OCI-LY7 (cell line): ENCODE data around the gene CMTM1. TPM values are rescaled to one million over a fixed set of nuclear protein-coding genes. Genes with fewer than 3 reads are reported as not detected.

Source experiments
- BruUV-seq: library from RNA; stranded (reverse); fragments of 400-500 nt; replicated peaks from 2 replicates; lab custom pipeline; 2021; lab: Mats Ljungman, UMichigan
- CTCF ChIA-PET: fragments of 300-600 bp; sonication (Branson Sonifier 250); formaldehyde crosslinking; loops from one replicate; lab custom pipeline; 2022; ENCODE audit warnings: antibody characterized with exemption; ENCODE audit not compliant: unreplicated experiment; lab: Charles Lee
- POLR2A ChIA-PET: fragments of 300-600 bp; sonication (Branson Sonifier 250); formaldehyde crosslinking; loops from one replicate; lab custom pipeline; 2022; ENCODE audit warnings: antibody characterized with exemption; lab: Charles Lee
- DNase-seq: peaks from one replicate; pipeline ENCODE4 v3.0.0-alpha.2; 2015; ENCODE audit warnings: low spot score
- H2AFZ ChIP-seq: fragments of 200-600 bp; sonication (generic), shearing (Covaris generic); 2 replicates; pipeline ENCODE4 v1.6.1; 2014; ENCODE audit warnings: mild to moderate bottlenecking, antibody characterized with exemption, low read length, moderate library complexity
- H3K27ac ChIP-seq: fragments of 200-600 bp; sonication (generic); 2 replicates; pipeline ENCODE4 v1.5.1; 2014; ENCODE audit warnings: mixed run types, low read depth, mild to moderate bottlenecking, moderate library complexity, low read length, inconsistent platforms; ENCODE audit not compliant: poor library complexity, severe bottlenecking
- H3K36me3 ChIP-seq: fragments of 200-600 bp; sonication (generic); 2 replicates; pipeline ENCODE4 v1.6.1; 2014; ENCODE audit warnings: mild to moderate bottlenecking, antibody characterized with exemption, low read length, moderate library complexity, mixed read lengths; ENCODE audit not compliant: insufficient read depth
- H3K4me1 ChIP-seq: fragments of 200-600 bp; sonication (generic); 2 replicates; pipeline ENCODE4 v1.5.1; 2014; ENCODE audit warnings: mild to moderate bottlenecking, low read length; ENCODE audit not compliant: insufficient read depth, poor library complexity, severe bottlenecking
- H3K4me2 ChIP-seq: fragments of 200-600 bp; sonication (generic); 2 replicates; pipeline ENCODE4 v1.6.1; 2014; ENCODE audit warnings: mild to moderate bottlenecking, low read length
- H3K4me3 ChIP-seq: fragments of 200-600 bp; sonication (generic); 2 replicates; pipeline ENCODE4 v1.5.1; 2014; ENCODE audit warnings: mild to moderate bottlenecking, low read depth, low read length; ENCODE audit not compliant: poor library complexity, severe bottlenecking
- H3K79me2 ChIP-seq: fragments of 200-600 bp; sonication (generic); 2 replicates; pipeline ENCODE4 v1.6.1; 2016; ENCODE audit warnings: low read depth, mild to moderate bottlenecking, low read length, moderate library complexity, mixed read lengths; ENCODE audit not compliant: insufficient read depth
- H3K9me2 ChIP-seq: fragments of 200-600 bp; sonication (generic); 2 replicates; pipeline ENCODE4 v1.6.1; 2016; ENCODE audit warnings: mild to moderate bottlenecking, low read length, mixed read lengths; ENCODE audit not compliant: insufficient read depth
- H3K9me3 ChIP-seq: fragments of 200-600 bp; sonication (generic); 2 replicates; pipeline ENCODE4 v1.6.1; 2014; ENCODE audit warnings: mild to moderate bottlenecking, mixed run types, low read length, mixed read lengths
- H4K20me1 ChIP-seq: fragments of 200-600 bp; sonication (generic); 2 replicates; pipeline ENCODE4 v1.6.1; 2014; ENCODE audit warnings: mild to moderate bottlenecking, antibody characterized with exemption, low read length, moderate library complexity, mixed read lengths; ENCODE audit not compliant: insufficient read depth
- CTCF ChIP-seq: fragments of 200-600 bp; sonication (generic); conservative IDR thresholded peaks from 2 replicates; pipeline ENCODE4 v1.5.1; 2014; ENCODE audit warnings: mild to moderate bottlenecking, antibody characterized with exemption, low read length, moderate library complexity, mixed read lengths
- EZH2phosphoT487 ChIP-seq: fragments of 200-600 bp; sonication (generic); IDR thresholded peaks from 2 replicates; pipeline ENCODE4 v1.6.1; 2018; ENCODE audit warnings: low read depth, borderline replicate concordance, mild to moderate bottlenecking, mixed run types, antibody characterized with exemption, low read length, moderate library complexity, mixed read lengths
- intact Hi-C: fragments of 100-400 bp; cut with micrococcal nuclease; formaldehyde crosslinking; loops from one replicate; pipeline ENCODE4 v1.10.0; 2022; ENCODE audit not compliant: unreplicated experiment
- total RNA-seq, 2 experiments: library from RNA; depleted of rRNA in 1 of 2; stranded (reverse); fragments of >200 nt in 1 of 2; shearing (Covaris generic) in 1 of 2; gene quantifications; 2 replicates each; pipeline ENCODE4 v1.2.3, GENCODE V29; 2014 to 2022

The CMTM1 gene
- total RNA-seq, 2 experiments from 2014 or later = 8.5 to 10.6 TPM

- Histone ChIP-seq H3K79me2 (no peaks in the 10 kb centered on the region), H3K9me3 (no peaks in the 10 kb centered on the region), H4K20me1 (no peaks in the 10 kb centered on the region), H3K27ac (no peak overlapping the region), H2AFZ (no peak overlapping the region), H3K4me3 (no peak overlapping the region), H3K9me2 (no peaks in the 10 kb centered on the region), H3K36me3 (no peaks in the 10 kb centered on the region), H3K4me2 (no peak overlapping the region), H3K4me1 (peaks cover 18% of the 10 kb centered on the region)
- TF ChIP-seq EZH2phosphoT487 (no peak), CTCF (no peak)
- POLR2A ChIA-PET = interaction anchor here (0.7 kb wide), 1 partner anchor 199 kb away, joined by 3 read pairs; no protein-coding TSS in a partner anchor
- intact Hi-C loops = no loop called here
- BruUV-seq = no TSS peak
- CTCF ChIA-PET = interaction anchor here (0.8 kb wide), 1 partner anchor 182 kb away, joined by 4 read pairs; no protein-coding TSS in a partner anchor
- no peak for DNase-seq
Measured at GRCh38 chr16:66591018-66591417, 24.8 kb downstream of the CMTM1 start.

- TF ChIP-seq EZH2phosphoT487 (no peak), CTCF (no peak)
- ChIA-PET CTCF (no interaction called here), POLR2A (no interaction called here)
- Histone ChIP-seq H3K36me3 (no peaks in the 10 kb centered on the region), H4K20me1 (no peaks in the 10 kb centered on the region), H3K9me2 (no peaks in the 10 kb centered on the region), H3K79me2 (no peaks in the 10 kb centered on the region), H3K9me3 (no peaks in the 10 kb centered on the region), H2AFZ (no peak overlapping the region), H3K27ac (no peak overlapping the region), H3K4me1 (peaks cover 11% of the 10 kb centered on the region), H3K4me3 (no peak overlapping the region), H3K4me2 (no peak overlapping the region)
- intact Hi-C loops = no loop called here
- no peak for DNase-seq
- BruUV-seq = no TSS peak
Measured at GRCh38 chr16:66592241-66592640, 26.0 kb downstream of the CMTM1 start.

GRCh38 chr16:66592814-66593213 lies 26.6 kb downstream of the CMTM1 start:
- ChIA-PET CTCF (no interaction called here), POLR2A (no interaction called here)
- H3K4me2 ChIP-seq = no peak overlapping the region
- no peak overlapping the region for H2AFZ ChIP-seq
- no peak overlapping the region for H3K27ac ChIP-seq
- no TSS peak for BruUV-seq
- no peak overlapping the region for H3K4me3 ChIP-seq
- no peaks in the 10 kb centered on the region for H3K79me2 ChIP-seq
- H3K36me3 ChIP-seq = no peaks in the 10 kb centered on the region
- no peaks in the 10 kb centered on the region for H3K9me2 ChIP-seq
- H3K4me1 ChIP-seq = peaks cover 11% of the 10 kb centered on the region
- intact Hi-C loops = no loop called here
- TF ChIP-seq CTCF = no peak
- TF ChIP-seq EZH2phosphoT487 = no peak
- no peak for DNase-seq
- H4K20me1 ChIP-seq = no peaks in the 10 kb centered on the region
- H3K9me3 ChIP-seq = no peaks in the 10 kb centered on the region
